HEK293 (cell line): ENCODE measurements around the gene EEF1AKMT4.

ENCODE experiments used
- BCL11A ChIP-seq: fragments of 450-650 bp; formaldehyde crosslinking; IDR thresholded peaks from 2 replicates; pipeline ENCODE4 v1.5.1; 2016; ENCODE audit warnings: low read depth, missing biosample characterization, missing genetic modification characterization
- CTCF ChIP-seq: fragments of 450-650 bp; formaldehyde crosslinking; IDR thresholded peaks from 2 replicates; pipeline ENCODE4 v1.5.1; 2016; ENCODE audit warnings: missing biosample characterization, missing genetic modification characterization
- YY1 ChIP-seq: fragments of 450-650 bp; formaldehyde crosslinking; IDR thresholded peaks from 2 replicates; pipeline ENCODE4 v1.5.1; 2018; ENCODE audit warnings: missing biosample characterization, missing genetic modification characterization
- ZNF16 ChIP-seq: fragments of 450-650 bp; formaldehyde crosslinking; IDR thresholded peaks from 2 replicates; pipeline ENCODE4 v1.5.1; 2016; ENCODE audit warnings: low read depth, missing biosample characterization, missing genetic modification characterization
- ZNF426 ChIP-seq: fragments of 450-650 bp; formaldehyde crosslinking; IDR thresholded peaks from 2 replicates; pipeline ENCODE4 v1.5.1; 2017; ENCODE audit warnings: missing biosample characterization, missing genetic modification characterization, mild to moderate bottlenecking, inconsistent platforms, moderate library complexity
- ZNF707 ChIP-seq: fragments of 450-650 bp; formaldehyde crosslinking; IDR thresholded peaks from 2 replicates; pipeline ENCODE4 v1.5.1; 2016; ENCODE audit warnings: missing biosample characterization, missing genetic modification characterization
- ZNF768 ChIP-seq: fragments of 450-650 bp; formaldehyde crosslinking; IDR thresholded peaks from 2 replicates; pipeline ENCODE4 v1.5.1; 2018; ENCODE audit warnings: missing biosample characterization, mild to moderate bottlenecking, missing genetic modification characterization
- ZNF776 ChIP-seq: fragments of 450-650 bp; formaldehyde crosslinking; IDR thresholded peaks from 2 replicates; pipeline ENCODE4 v1.5.0; 2017; ENCODE audit warnings: missing biosample characterization, missing genetic modification characterization, borderline replicate concordance

DNA sequence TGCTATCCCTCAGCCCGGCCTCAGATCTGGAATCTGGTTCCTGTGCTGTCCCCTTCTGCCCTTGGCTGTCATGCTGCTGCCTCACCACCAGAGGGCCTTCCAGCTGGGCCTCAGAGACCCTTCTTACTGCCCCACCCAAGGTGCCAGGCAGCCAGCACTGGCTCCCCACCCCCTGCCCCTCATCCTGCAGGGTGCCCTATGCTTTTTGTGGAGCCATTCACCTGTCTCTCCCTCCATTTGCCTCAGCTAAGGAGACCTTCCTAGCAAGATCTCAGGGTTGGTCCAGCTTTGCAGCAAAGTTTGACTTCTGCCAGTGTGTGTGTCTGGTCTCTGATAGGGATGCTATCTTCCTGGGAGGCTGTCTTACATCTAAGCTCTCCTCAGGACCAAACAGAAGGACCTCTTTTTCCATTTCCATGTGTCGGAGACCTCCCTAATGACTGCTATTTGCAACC, 22.0 kb upstream of the EEF1AKMT4 start:
- TF ChIP-seq ZNF707 (tag by site-specific recombination) = no peak
- TF ChIP-seq BCL11A (tag by site-specific recombination) = no peak
- TF ChIP-seq ZNF776 = no peak
- TF ChIP-seq ZNF426 = no peak
- TF ChIP-seq CTCF (tag by site-specific recombination) = no peak
- TF ChIP-seq YY1 (tag by site-specific recombination) = no peak
- no peak for TF ChIP-seq ZNF16 (tag by site-specific recombination)
- no peak for TF ChIP-seq ZNF768
